Chondrocyte (in vitro differentiated cells): ENCODE measurements around the gene RAB42. TPM values are rescaled to one million over a fixed set of nuclear protein-coding genes. Genes with fewer than 3 reads are reported as not detected.

Source experiments
- DNase-seq: peaks from one replicate; pipeline ENCODE4 v3.0.0; 2021; ENCODE audit warnings: mixed read lengths, low spot score
- H3K27ac Mint-ChIP-seq: one replicate; pipeline ENCODE4 v1.8.0; 2021; ENCODE audit warnings: mild to moderate bottlenecking, moderate library complexity, mixed read lengths; ENCODE audit not compliant: unreplicated experiment
- H3K27me3 Mint-ChIP-seq: 2 replicates; pipeline ENCODE4 v1.8.0; 2021; ENCODE audit warnings: low read depth, mixed read lengths
- H3K36me3 Mint-ChIP-seq: 2 replicates; pipeline ENCODE4 v1.8.0; 2021; ENCODE audit warnings: low read depth, mixed read lengths
- H3K4me1 Mint-ChIP-seq: 2 replicates; pipeline ENCODE4 v1.8.0; 2021; ENCODE audit warnings: low read depth, mild to moderate bottlenecking, mixed read lengths
- H3K4me3 Mint-ChIP-seq: one replicate; pipeline ENCODE4 v1.8.0; 2021; ENCODE audit warnings: mild to moderate bottlenecking, moderate library complexity, mixed read lengths; ENCODE audit not compliant: unreplicated experiment
- H3K9me3 Mint-ChIP-seq: 2 replicates; pipeline ENCODE4 v1.8.0; 2021; ENCODE audit warnings: low read depth, mixed read lengths
- CTCF ChIP-seq: fragments of 200-600 bp; sonication (generic); IDR thresholded peaks from 2 replicates; pipeline ENCODE4 v1.5.0; 2021; ENCODE audit warnings: antibody characterized with exemption, mild to moderate bottlenecking, moderate library complexity
- total RNA-seq: library from RNA; stranded (reverse); gene quantifications from 3 replicates; pipeline ENCODE4 v1.2.1, GENCODE V29; 2021

The RAB42 gene
- total RNA-seq, 1 donor from 2014 or later, result 2.6 TPM

GRCh38 chr1:28602536-28603439 lies 10.7 kb downstream of the RAB42 start:
- peaks cover 3% of the 10 kb centered on the region for H3K36me3 Mint-ChIP-seq
- peak; percentile 94 for TF ChIP-seq CTCF
- no peaks in the 10 kb centered on the region for H3K27me3 Mint-ChIP-seq
- no peak for DNase-seq
- H3K4me1 Mint-ChIP-seq, result peaks cover 18% of the 10 kb centered on the region
- H3K4me3 Mint-ChIP-seq, result no peak overlapping the region
- no peaks in the 10 kb centered on the region for H3K9me3 Mint-ChIP-seq
- H3K27ac Mint-ChIP-seq, result peak overlapping the region; percentile 95

GRCh38 chr1:28604411-28604810 lies 12.3 kb downstream of the RAB42 start:
- no peak overlapping the region for H3K4me3 Mint-ChIP-seq
- TF ChIP-seq CTCF, result no peak
- H3K9me3 Mint-ChIP-seq, result no peaks in the 10 kb centered on the region
- H3K27ac Mint-ChIP-seq, result no peak overlapping the region
- no peak for DNase-seq
- H3K27me3 Mint-ChIP-seq, result no peaks in the 10 kb centered on the region
- H3K4me1 Mint-ChIP-seq, result peaks cover 18% of the 10 kb centered on the region
- peaks cover 3% of the 10 kb centered on the region for H3K36me3 Mint-ChIP-seq

GRCh38 chr1:28604962-28605361 lies 12.9 kb downstream of the RAB42 start:
- Mint-ChIP-seq H3K4me1 (peaks cover 18% of the 10 kb centered on the region), H3K4me3 (no peak overlapping the region), H3K27ac (no peak overlapping the region), H3K36me3 (peaks cover 6% of the 10 kb centered on the region), H3K9me3 (no peaks in the 10 kb centered on the region), H3K27me3 (no peaks in the 10 kb centered on the region)
- DNase-seq, result no peak
- no peak for TF ChIP-seq CTCF

GRCh38 chr1:28606771-28607170 lies 14.7 kb downstream of the RAB42 start:
- H3K36me3 Mint-ChIP-seq, result peaks cover 11% of the 10 kb centered on the region
- no peak for DNase-seq
- no peak overlapping the region for H3K4me3 Mint-ChIP-seq
- TF ChIP-seq CTCF, result no peak
- peaks cover 12% of the 10 kb centered on the region for H3K4me1 Mint-ChIP-seq
- no peak overlapping the region for H3K27ac Mint-ChIP-seq
- H3K27me3 Mint-ChIP-seq, result no peaks in the 10 kb centered on the region
- H3K9me3 Mint-ChIP-seq, result no peaks in the 10 kb centered on the region

GRCh38 chr1:28613175-28613574 lies 21.1 kb downstream of the RAB42 start:
- Mint-ChIP-seq H3K4me1 (no peaks in the 10 kb centered on the region), H3K27me3 (no peaks in the 10 kb centered on the region), H3K27ac (no peak overlapping the region), H3K4me3 (no peak overlapping the region), H3K9me3 (no peaks in the 10 kb centered on the region), H3K36me3 (peaks cover 22% of the 10 kb centered on the region)
- DNase-seq, result no peak
- TF ChIP-seq CTCF, result no peak
